HepG2 (cell line): ENCODE results near the gene EFCAB11. TPM values are rescaled to one million over a fixed set of nuclear protein-coding genes. Genes with fewer than 3 reads are reported as not detected.
A peak's percentile ranks its signal among the peaks of the same experiment; 100 is the strongest.

Experiments
- ATAC-seq: fragments of 200-7000 bp; cut with Tn5 transposase; 3 replicates; pipeline ENCODE4 v1.9.1; 2020; ENCODE audit warnings: mild to moderate bottlenecking, moderate library complexity
- BruUV-seq: library from RNA; stranded (reverse); fragments of 400-500 nt; replicated peaks from 2 replicates; lab custom pipeline; 2021; lab: Mats Ljungman, UMichigan
- CTCF ChIA-PET: fragments of 300-600 bp; formaldehyde crosslinking; extraction: SDS; loops from one replicate; lab custom pipeline; 2021; ENCODE audit warnings: low total read pairs, inconsistent platforms, low intra/inter-chr PET ratio; lab: Yijun Ruan, JAX
- POLR2A ChIA-PET: fragments of 350-600 bp; sonication (Branson Sonifier 250); formaldehyde crosslinking; loops from one replicate; lab custom pipeline; 2020; ENCODE audit warnings: antibody characterized with exemption, inconsistent platforms; lab: Yijun Ruan, JAX
- DNase-seq: peaks from one replicate; pipeline ENCODE4 v3.0.0-alpha.2; 2015; ENCODE audit warnings: low spot score
- FAIRE-seq: peaks from 3 replicates; lab custom pipeline; 2011; peaks lifted over from hg19 to GRCh38; lab: Jason Lieb, UNC
- H2AFZ ChIP-seq: one replicate; pipeline ENCODE4 v1.6.1; 2011; ENCODE audit warnings: low read length, inconsistent platforms
- H3K27ac ChIP-seq: fragments of 300-600 bp; 3 replicates; pipeline ENCODE4 v1.8.0; 2011; ENCODE audit warnings: mixed run types, mild to moderate bottlenecking, mixed read lengths, low read length, inconsistent platforms; ENCODE audit not compliant: insufficient read depth; ENCODE audit errors: extremely low read length
- H3K27me3 ChIP-seq, 2 experiments: fragments of 200-600 bp in 1 of 2; 2 replicates in 1 of 2; 3 replicates in 1 of 2; pipeline versions ENCODE4 v1.6.0 to v1.8.0; 2011; ENCODE audit warnings: low read length in 2 of 2, mild to moderate bottlenecking in 2 of 2, moderate library complexity in 2 of 2, inconsistent platforms in 1 of 2; ENCODE audit not compliant: insufficient read depth in 2 of 2, control insufficient read depth in 1 of 2
- H3K36me3 ChIP-seq, 2 experiments: fragments of 200-600 bp in 1 of 2; replicated peaks in 1 of 2; 2 replicates in 1 of 2; 3 replicates in 1 of 2; pipeline versions ENCODE4 v1.5.1 to v1.8.0; 2011; ENCODE audit warnings: low read length in 2 of 2, inconsistent platforms in 1 of 2; ENCODE audit not compliant: insufficient read depth in 2 of 2, control insufficient read depth in 1 of 2
- H3K4me1 ChIP-seq: 2 replicates; pipeline ENCODE4 v1.5.1; 2012; ENCODE audit warnings: low read length, inconsistent platforms; ENCODE audit not compliant: insufficient read depth
- H3K4me2 ChIP-seq: 2 replicates; pipeline ENCODE4 v1.6.0; 2011; ENCODE audit warnings: low read depth, low read length, inconsistent platforms
- H3K4me3 ChIP-seq, 3 experiments: fragments of 200-600 bp in 1 of 3; sonication (generic), shearing (Covaris generic) in 1 of 3; replicated peaks in 1 of 3; 2 replicates each; pipeline ENCODE4 v1.5.1; 2011 to 2016; ENCODE audit warnings: low read length in 3 of 3, inconsistent platforms in 2 of 3, low read depth in 2 of 3, mild to moderate bottlenecking in 2 of 3, control low read depth in 1 of 3, mixed read lengths in 1 of 3; ENCODE audit not compliant: insufficient read depth in 1 of 3
- H3K79me2 ChIP-seq: one replicate; pipeline ENCODE4 v1.6.1; 2011; ENCODE audit warnings: low read length, inconsistent platforms; ENCODE audit not compliant: insufficient read depth
- H3K9ac ChIP-seq: 2 replicates; pipeline ENCODE4 v1.6.0; 2011; ENCODE audit warnings: mild to moderate bottlenecking, low read depth, low read length, inconsistent platforms; ENCODE audit not compliant: insufficient read depth
- H3K9me3 ChIP-seq: 2 replicates; pipeline ENCODE4 v1.5.1; 2012; ENCODE audit warnings: mild to moderate bottlenecking, low read length
- H4K20me1 ChIP-seq: 2 replicates; pipeline ENCODE4 v1.6.0; 2011; ENCODE audit warnings: inconsistent platforms, mild to moderate bottlenecking, low read length, moderate library complexity; ENCODE audit not compliant: insufficient read depth
- FOXO1 ChIP-seq: sonication (generic); formaldehyde crosslinking; IDR thresholded peaks from 2 replicates; pipeline ENCODE4 v1.4.0; 2020; ENCODE audit warnings: missing genetic modification reagents
- HOXA7 ChIP-seq: sonication (generic); formaldehyde crosslinking; IDR thresholded peaks from 2 replicates; pipeline ENCODE4 v1.8.1; 2022; ENCODE audit warnings: mild to moderate bottlenecking, missing genetic modification reagents, moderate library complexity
- NFRKB ChIP-seq: fragments of 450-650 bp; IDR thresholded peaks from 2 replicates; pipeline ENCODE4 v1.6.1; 2017
- PAX8 ChIP-seq: sonication (generic); formaldehyde crosslinking; IDR thresholded peaks from 2 replicates; pipeline ENCODE4 v1.8.0; 2022; ENCODE audit warnings: mild to moderate bottlenecking, missing genetic modification reagents, borderline replicate concordance
- ZNF20 ChIP-seq: sonication (generic); formaldehyde crosslinking; IDR thresholded peaks from 2 replicates; pipeline ENCODE4 v1.4.0; 2020; ENCODE audit warnings: mild to moderate bottlenecking, moderate library complexity, missing genetic modification reagents
- WGBS: methylation state at CpG from one replicate; pipeline ENCODE4 v1.1.6; 2017; ENCODE audit warnings: low lambda C conversion rate; 5-methylcytosine and 5-hydroxymethylcytosine counted together
- in situ Hi-C: cut with HindIII; loops from 2 replicates; pipeline ENCODE4 v1.10.0; 2017; ENCODE audit warnings: low pct_unique_long_range_greater_than_20kb; ENCODE audit not compliant: extremely low pct_ligation_motif_present
- intact Hi-C: fragments of 100-400 bp; cut with micrococcal nuclease; formaldehyde crosslinking; loops from one replicate; pipeline ENCODE4 v1.10.0; 2022; ENCODE audit not compliant: unreplicated experiment
- polyA plus RNA-seq, 8 experiments: library from polyadenylated mRNA; depleted of rRNA in 3 of 8; stranded (reverse) in 7 of 8; unstranded in 1 of 8; fragments of >200 nt; fragmentation: Illumina TruSeq in 4 of 8; extraction: Trizol in 4 of 8; gene quantifications; 2 replicates each; pipeline versions ENCODE4 v1.2.1 to v1.2.3, GENCODE V29; 2011 to 2016; ENCODE audit warnings: low read depth in 4 of 8, missing spikeins in 1 of 8, mixed read lengths in 1 of 8; ENCODE audit not compliant: insufficient read depth in 1 of 8
- total RNA-seq, 5 experiments: library from RNA; depleted of rRNA; stranded (reverse); fragments of >200 nt; fragmentation: Illumina TruSeq; extraction: Trizol; gene quantifications; 2 replicates each; pipeline ENCODE4 v1.2.3, GENCODE V29; 2016; ENCODE audit warnings: low read depth in 1 of 5
- TF ChIP-seq, protein P1 (sequence below), 2 experiments: fragments of 450-650 bp in 1 of 2; sonication (generic) in 1 of 2; formaldehyde crosslinking in 1 of 2; IDR thresholded peaks; 2 replicates each; pipeline versions ENCODE4 v1.6.1 to v1.8.0; 2016 to 2022; ENCODE audit warnings: antibody characterized with exemption in 1 of 2, mild to moderate bottlenecking in 1 of 2, missing genetic modification reagents in 1 of 2
- TF ChIP-seq, protein P2 (sequence below): IDR thresholded peaks from 2 replicates; pipeline ENCODE4 v1.6.1; 2016; ENCODE audit warnings: low read depth, missing genetic modification reagents, missing compliant biosample characterization
- TF ChIP-seq, protein P3 (sequence below): IDR thresholded peaks from 2 replicates; pipeline ENCODE4 v1.6.1; 2016

The EFCAB11 gene
- total and polyA plus RNA-seq, 2 of the 13 experiments (the other 11 are each of a cell fraction or from before 2014, with no cell fraction given) = 8.2 to 31.5 TPM

DNA sequence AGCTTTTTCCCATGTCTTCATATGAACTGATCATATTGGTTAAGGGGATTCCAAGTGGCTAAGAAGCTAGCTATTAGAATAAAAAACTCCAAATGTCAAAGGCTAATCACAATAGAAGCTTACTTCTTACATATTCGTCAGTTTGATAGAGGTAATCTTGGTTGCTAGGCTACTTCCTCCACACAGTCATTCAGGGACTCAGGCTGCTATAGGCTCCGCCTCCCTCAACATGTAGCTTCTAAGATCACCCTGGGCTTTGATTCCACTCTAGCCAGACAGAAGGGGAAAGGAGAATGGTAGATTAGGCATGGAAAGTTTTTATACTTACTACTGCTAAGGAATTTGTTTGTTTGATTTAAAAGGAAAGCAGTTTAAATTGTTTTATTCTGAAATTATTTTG, 207.9 kb downstream of the EFCAB11 start (continued):
- TF ChIP-seq, protein P1, sequence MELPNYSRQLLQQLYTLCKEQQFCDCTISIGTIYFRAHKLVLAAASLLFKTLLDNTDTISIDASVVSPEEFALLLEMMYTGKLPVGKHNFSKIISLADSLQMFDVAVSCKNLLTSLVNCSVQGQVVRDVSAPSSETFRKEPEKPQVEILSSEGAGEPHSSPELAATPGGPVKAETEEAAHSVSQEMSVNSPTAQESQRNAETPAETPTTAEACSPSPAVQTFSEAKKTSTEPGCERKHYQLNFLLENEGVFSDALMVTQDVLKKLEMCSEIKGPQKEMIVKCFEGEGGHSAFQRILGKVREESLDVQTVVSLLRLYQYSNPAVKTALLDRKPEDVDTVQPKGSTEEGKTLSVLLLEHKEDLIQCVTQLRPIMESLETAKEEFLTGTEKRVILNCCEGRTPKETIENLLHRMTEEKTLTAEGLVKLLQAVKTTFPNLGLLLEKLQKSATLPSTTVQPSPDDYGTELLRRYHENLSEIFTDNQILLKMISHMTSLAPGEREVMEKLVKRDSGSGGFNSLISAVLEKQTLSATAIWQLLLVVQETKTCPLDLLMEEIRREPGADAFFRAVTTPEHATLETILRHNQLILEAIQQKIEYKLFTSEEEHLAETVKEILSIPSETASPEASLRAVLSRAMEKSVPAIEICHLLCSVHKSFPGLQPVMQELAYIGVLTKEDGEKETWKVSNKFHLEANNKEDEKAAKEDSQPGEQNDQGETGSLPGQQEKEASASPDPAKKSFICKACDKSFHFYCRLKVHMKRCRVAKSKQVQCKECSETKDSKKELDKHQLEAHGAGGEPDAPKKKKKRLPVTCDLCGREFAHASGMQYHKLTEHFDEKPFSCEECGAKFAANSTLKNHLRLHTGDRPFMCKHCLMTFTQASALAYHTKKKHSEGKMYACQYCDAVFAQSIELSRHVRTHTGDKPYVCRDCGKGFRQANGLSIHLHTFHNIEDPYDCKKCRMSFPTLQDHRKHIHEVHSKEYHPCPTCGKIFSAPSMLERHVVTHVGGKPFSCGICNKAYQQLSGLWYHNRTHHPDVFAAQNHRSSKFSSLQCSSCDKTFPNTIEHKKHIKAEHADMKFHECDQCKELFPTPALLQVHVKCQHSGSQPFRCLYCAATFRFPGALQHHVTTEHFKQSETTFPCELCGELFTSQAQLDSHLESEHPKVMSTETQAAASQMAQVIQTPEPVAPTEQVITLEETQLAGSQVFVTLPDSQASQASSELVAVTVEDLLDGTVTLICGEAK (IDR thresholded peaks at IDR 0.05) = no peak
- TF ChIP-seq, protein P1 (CRISPR knock-in tag; IDR thresholded peaks at IDR 0.05) = no peak
- TF ChIP-seq, all 625 proteins: peak for 0

DNA sequence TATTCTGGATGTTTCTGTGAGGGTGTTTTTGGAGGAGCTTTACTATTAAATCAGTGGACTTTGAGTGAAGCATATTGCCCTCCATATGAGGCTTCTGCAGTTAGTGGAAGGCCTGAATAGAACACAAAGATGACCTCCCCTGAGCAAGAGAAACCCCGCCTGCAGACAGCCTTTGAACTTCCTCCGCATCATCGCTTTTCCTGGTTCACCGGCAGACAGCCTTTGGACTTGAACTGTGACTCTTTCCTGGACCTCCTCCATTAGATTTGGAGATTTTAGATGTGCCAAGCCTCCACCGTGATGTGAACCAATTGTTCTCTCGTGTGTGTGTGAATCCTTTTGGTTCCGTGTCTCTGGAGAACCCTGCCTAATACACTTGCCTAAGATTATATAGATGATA, 208.4 kb downstream of the EFCAB11 start:
- no peak overlapping the region for H3K4me3 ChIP-seq
- H3K36me3 ChIP-seq = no peaks in the 10 kb centered on the region
- peaks cover 11% of the 10 kb centered on the region for H3K9me3 ChIP-seq
- no peak overlapping the region for H2AFZ ChIP-seq
- FAIRE-seq (no peak), DNase-seq (no peak), ATAC-seq (peak; percentile 49; the same call in 1 of the 3 replicates)
- no TSS peak for BruUV-seq
- ChIA-PET CTCF (no interaction called here), POLR2A (no interaction called here)
- 22% methylated on average over 7 of the region's 7 CpGs for WGBS
- H3K27me3 ChIP-seq = no peaks in the 10 kb centered on the region; a peak in 1 of 5 replicates
- intact Hi-C loops = no loop called here
- peaks cover 39% of the 10 kb centered on the region for H3K4me1 ChIP-seq
- H3K9ac ChIP-seq = no peak overlapping the region
- in situ Hi-C loops = no loop called here
- H3K4me2 ChIP-seq = 0 out of 2 replicates have a peak overlapping the region, but pooled peaks have one; percentile 24
- H3K79me2 ChIP-seq = no peaks in the 10 kb centered on the region
- H3K27ac ChIP-seq = no peak overlapping the region
- H4K20me1 ChIP-seq = no peaks in the 10 kb centered on the region
- TF ChIP-seq ZNF20 (CRISPR knock-in tag) (no peak), HOXA7 (CRISPR knock-in tag) (no peak), PAX8 (no peak), FOXO1 (CRISPR knock-in tag) (no peak), NFRKB (no peak)
- TF ChIP-seq, protein P2, sequence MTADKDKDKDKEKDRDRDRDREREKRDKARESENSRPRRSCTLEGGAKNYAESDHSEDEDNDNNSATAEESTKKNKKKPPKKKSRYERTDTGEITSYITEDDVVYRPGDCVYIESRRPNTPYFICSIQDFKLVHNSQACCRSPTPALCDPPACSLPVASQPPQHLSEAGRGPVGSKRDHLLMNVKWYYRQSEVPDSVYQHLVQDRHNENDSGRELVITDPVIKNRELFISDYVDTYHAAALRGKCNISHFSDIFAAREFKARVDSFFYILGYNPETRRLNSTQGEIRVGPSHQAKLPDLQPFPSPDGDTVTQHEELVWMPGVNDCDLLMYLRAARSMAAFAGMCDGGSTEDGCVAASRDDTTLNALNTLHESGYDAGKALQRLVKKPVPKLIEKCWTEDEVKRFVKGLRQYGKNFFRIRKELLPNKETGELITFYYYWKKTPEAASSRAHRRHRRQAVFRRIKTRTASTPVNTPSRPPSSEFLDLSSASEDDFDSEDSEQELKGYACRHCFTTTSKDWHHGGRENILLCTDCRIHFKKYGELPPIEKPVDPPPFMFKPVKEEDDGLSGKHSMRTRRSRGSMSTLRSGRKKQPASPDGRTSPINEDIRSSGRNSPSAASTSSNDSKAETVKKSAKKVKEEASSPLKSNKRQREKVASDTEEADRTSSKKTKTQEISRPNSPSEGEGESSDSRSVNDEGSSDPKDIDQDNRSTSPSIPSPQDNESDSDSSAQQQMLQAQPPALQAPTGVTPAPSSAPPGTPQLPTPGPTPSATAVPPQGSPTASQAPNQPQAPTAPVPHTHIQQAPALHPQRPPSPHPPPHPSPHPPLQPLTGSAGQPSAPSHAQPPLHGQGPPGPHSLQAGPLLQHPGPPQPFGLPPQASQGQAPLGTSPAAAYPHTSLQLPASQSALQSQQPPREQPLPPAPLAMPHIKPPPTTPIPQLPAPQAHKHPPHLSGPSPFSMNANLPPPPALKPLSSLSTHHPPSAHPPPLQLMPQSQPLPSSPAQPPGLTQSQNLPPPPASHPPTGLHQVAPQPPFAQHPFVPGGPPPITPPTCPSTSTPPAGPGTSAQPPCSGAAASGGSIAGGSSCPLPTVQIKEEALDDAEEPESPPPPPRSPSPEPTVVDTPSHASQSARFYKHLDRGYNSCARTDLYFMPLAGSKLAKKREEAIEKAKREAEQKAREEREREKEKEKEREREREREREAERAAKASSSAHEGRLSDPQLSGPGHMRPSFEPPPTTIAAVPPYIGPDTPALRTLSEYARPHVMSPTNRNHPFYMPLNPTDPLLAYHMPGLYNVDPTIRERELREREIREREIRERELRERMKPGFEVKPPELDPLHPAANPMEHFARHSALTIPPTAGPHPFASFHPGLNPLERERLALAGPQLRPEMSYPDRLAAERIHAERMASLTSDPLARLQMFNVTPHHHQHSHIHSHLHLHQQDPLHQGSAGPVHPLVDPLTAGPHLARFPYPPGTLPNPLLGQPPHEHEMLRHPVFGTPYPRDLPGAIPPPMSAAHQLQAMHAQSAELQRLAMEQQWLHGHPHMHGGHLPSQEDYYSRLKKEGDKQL = no peak
- TF ChIP-seq, protein P3, sequence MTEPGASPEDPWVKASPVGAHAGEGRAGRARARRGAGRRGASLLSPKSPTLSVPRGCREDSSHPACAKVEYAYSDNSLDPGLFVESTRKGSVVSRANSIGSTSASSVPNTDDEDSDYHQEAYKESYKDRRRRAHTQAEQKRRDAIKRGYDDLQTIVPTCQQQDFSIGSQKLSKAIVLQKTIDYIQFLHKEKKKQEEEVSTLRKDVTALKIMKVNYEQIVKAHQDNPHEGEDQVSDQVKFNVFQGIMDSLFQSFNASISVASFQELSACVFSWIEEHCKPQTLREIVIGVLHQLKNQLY (CRISPR knock-in tag) = no peak
